Activated CD8-positive, alpha-beta memory T cell treated with anti-CD3 and anti-CD28 coated beads, Interleukin-2, amount 10 ng/mL, durations not matched to agents 7 days and 5 days (primary cell): ENCODE measurements around the gene MYO9A. TPM values are rescaled to one million over a fixed set of nuclear protein-coding genes. Genes with fewer than 3 reads are reported as not detected.

Source experiments
- ATAC-seq: fragments of 150-1000 bp; cut with Tn5 transposase; one replicate; pipeline ENCODE4 v1.10.0; 2021; ENCODE audit warnings: moderate library complexity
- CTCF ChIA-PET: fragments of 350-600 bp; sonication (Branson Sonifier 250); formaldehyde crosslinking; loops from one replicate; lab custom pipeline; 2021; ENCODE audit warnings: antibody characterized with exemption; lab: Charles Lee
- DNase-seq: peaks from one replicate; pipeline ENCODE4 v3.0.0-alpha.2; 2020
- H3K27ac Mint-ChIP-seq: one replicate; pipeline ENCODE4 v1.8.0; 2021; ENCODE audit warnings: mild to moderate bottlenecking, mixed read lengths
- H3K27me3 Mint-ChIP-seq: one replicate; pipeline ENCODE4 v1.8.0; 2021; ENCODE audit warnings: mixed read lengths
- H3K36me3 Mint-ChIP-seq: one replicate; pipeline ENCODE4 v1.8.0; 2021; ENCODE audit warnings: mild to moderate bottlenecking, mixed read lengths
- H3K4me1 Mint-ChIP-seq: one replicate; pipeline ENCODE4 v1.8.0; 2021; ENCODE audit warnings: mixed read lengths
- H3K4me3 Mint-ChIP-seq: one replicate; pipeline ENCODE4 v1.8.0; 2021; ENCODE audit warnings: mild to moderate bottlenecking, moderate library complexity, mixed read lengths
- H3K9me3 Mint-ChIP-seq: one replicate; pipeline ENCODE4 v1.8.0; 2022; ENCODE audit warnings: low read depth, mixed read lengths
- total RNA-seq, 2 experiments: library from RNA; stranded (reverse); gene quantifications; one replicate each; pipeline ENCODE4 v1.2.3, GENCODE V29; 2021

MYO9A gene
- total RNA-seq, 2 experiments from 2014 or later: 15.3 to 23.4 TPM

DNA sequence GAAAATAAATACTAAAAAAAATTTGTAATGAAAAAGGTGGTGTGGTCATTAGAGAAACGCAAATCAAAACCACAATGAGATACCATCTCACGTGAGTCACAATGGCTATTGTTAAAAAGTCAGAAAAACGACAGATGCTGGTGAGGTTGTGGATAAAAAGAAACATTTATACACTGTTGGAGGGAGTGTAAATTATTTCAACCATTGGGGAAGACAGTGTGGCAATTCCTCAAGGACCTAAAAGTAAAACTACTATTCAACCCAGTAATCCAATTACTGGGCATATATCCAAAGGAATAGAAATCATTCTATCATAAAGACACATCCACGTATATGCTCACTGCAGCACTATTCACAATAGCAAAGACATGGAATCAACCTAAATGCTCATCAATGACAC, 120.3 kb downstream of the MYO9A start:
- H3K36me3 Mint-ChIP-seq: peaks cover 17% of the 10 kb centered on the region
- H3K4me1 Mint-ChIP-seq: no peaks in the 10 kb centered on the region
- H3K9me3 Mint-ChIP-seq: no peaks in the 10 kb centered on the region
- DNase-seq: no peak
- no peak for ATAC-seq
- H3K27ac Mint-ChIP-seq: peak overlapping the region; percentile 22
- CTCF ChIA-PET: no interaction called here
- no peak overlapping the region for H3K4me3 Mint-ChIP-seq
- no peaks in the 10 kb centered on the region for H3K27me3 Mint-ChIP-seq

DNA sequence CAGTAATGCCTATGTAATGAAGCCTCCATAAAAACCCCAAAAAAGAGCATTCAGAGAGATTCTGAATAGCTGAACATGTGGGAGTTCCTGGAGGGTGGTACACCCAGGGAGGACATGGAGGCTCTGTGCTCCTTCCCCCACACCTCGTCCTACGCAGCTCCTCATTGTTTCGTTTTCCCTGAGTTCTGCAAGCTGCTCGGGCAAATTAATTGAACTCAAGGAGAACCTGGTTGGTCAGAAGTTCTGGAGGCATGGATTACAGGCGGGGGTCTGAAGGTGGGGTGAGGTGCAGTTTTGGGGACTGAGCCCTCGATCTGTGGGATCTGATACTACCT, 142.2 kb downstream of the MYO9A start:
- DNase-seq (no peak), ATAC-seq (no peak)
- H3K4me3 Mint-ChIP-seq: no peak overlapping the region
- H3K4me1 Mint-ChIP-seq: no peaks in the 10 kb centered on the region
- H3K27me3 Mint-ChIP-seq: no peaks in the 10 kb centered on the region
- CTCF ChIA-PET: no interaction called here
- H3K9me3 Mint-ChIP-seq: no peaks in the 10 kb centered on the region
- H3K27ac Mint-ChIP-seq: no peak overlapping the region
- no peaks in the 10 kb centered on the region for H3K36me3 Mint-ChIP-seq

DNA sequence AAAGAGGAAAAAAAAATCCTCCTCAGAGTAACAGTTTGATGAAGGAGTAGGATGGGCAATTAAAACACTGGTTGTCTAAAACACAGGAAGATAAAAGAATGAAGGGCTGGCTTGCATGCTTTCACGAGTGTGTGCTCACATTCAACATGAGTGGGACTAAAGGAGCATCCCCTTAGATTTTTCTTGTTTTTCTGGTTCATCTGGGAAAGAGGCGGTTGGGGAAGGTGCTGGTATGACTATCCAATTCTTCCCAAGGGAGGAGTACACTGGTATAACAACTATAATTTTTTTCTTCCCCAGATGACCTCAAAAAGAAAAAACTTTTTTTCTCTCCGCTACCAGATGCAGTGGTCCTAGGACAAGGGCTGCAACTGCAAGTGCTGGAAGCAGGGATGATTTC, 143.7 kb downstream of the MYO9A start:
- Mint-ChIP-seq H3K9me3 (no peaks in the 10 kb centered on the region), H3K36me3 (no peaks in the 10 kb centered on the region), H3K4me1 (no peaks in the 10 kb centered on the region), H3K27me3 (no peaks in the 10 kb centered on the region), H3K27ac (no peak overlapping the region), H3K4me3 (no peak overlapping the region)
- CTCF ChIA-PET: no interaction called here
- DNase-seq (no peak), ATAC-seq (no peak)

DNA sequence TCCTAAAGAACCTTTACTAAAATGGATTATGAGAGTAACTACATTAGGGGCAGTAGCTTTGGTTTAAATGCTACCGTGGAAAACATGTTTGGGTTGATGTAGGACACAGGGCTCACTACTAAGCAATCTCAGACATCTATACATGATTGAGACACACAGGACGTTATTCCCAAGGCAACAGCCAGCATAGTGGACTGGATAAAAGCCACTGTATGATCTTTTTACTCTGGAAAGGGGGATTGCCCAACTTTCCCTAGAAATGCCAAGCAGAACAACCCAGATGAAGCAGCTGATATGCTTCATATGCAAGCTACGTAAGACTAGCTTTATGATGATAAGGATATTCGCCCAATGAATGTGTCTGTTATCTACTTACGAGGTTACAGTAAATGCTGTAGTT, 144.6 kb downstream of the MYO9A start:
- no peak overlapping the region for H3K27ac Mint-ChIP-seq
- CTCF ChIA-PET: no interaction called here
- H3K27me3 Mint-ChIP-seq: no peaks in the 10 kb centered on the region
- no peaks in the 10 kb centered on the region for H3K4me1 Mint-ChIP-seq
- ATAC-seq: no peak
- no peaks in the 10 kb centered on the region for H3K9me3 Mint-ChIP-seq
- no peak overlapping the region for H3K4me3 Mint-ChIP-seq
- DNase-seq: no peak
- H3K36me3 Mint-ChIP-seq: no peaks in the 10 kb centered on the region

DNA sequence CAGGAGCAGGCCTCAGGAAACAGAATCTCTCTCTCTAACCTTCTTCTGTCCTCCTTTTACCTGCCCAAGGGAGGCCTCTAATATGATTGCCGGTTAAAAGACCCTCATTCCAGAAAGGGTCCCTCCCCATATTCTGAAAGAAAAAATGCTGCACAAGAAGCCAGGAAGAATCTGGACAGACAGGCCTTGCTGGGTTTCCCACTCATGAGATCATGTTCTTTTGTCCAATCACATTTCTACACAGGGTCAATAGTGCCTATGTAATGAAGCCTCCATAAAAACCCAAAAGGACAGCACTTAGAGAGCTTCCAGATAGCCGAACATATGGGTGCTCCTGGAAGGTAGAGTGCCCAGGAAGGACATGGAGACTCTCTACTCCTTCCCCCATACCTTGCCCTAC, 146.0 kb downstream of the MYO9A start:
- DNase-seq: no peak
- Mint-ChIP-seq H3K27me3 (no peaks in the 10 kb centered on the region), H3K4me3 (no peak overlapping the region), H3K9me3 (no peaks in the 10 kb centered on the region), H3K4me1 (no peaks in the 10 kb centered on the region), H3K27ac (no peak overlapping the region), H3K36me3 (no peaks in the 10 kb centered on the region)
- ATAC-seq: no peak
- CTCF ChIA-PET: interaction anchor here (0.9 to 1.6 kb wide), 2 partner anchors 10 to 228 kb away, joined by 3 to 4 read pairs; no protein-coding TSS in a partner anchor

DNA sequence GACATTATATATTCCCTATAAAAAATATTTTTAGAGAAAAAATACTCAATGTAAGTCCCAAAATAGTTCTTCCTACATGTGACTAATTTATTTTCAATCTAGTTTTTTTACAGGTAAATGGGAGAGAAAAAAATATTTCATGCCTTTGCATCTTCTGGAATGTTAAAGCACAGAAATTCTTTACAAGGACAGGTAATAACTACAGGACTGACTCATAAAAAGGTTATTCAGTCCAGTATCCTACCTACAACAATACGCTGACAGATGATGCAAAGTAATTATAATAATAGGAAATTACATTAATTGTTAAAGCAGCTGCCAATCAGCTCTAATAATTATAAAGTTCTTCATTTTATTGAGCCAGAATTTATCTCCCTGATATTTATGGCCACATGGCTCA, 147.5 kb downstream of the MYO9A start:
- no peak for ATAC-seq
- Mint-ChIP-seq H3K27me3 (no peaks in the 10 kb centered on the region), H3K4me3 (no peak overlapping the region), H3K4me1 (no peaks in the 10 kb centered on the region), H3K27ac (no peak overlapping the region), H3K36me3 (no peaks in the 10 kb centered on the region), H3K9me3 (no peaks in the 10 kb centered on the region)
- no peak for DNase-seq
- CTCF ChIA-PET: no interaction called here

DNA sequence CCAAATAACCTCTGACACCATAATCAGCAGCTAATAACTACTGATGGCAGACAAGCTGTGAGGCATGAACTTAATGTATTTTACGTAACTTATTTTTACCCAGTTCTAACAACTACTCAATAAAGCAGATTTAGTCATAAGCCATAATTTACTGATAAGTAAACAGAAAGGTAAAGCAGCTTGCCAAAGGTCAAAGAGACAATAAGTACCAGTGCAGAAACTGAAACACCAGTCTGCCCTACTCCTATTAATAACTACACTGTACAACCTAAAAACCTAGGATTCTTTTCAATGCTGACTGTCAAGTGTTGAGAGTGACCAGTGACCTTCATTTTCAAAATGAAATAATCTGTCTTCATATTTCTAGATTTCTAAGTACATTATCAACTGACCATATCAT, 155.4 kb downstream of the MYO9A start:
- Mint-ChIP-seq H3K9me3 (no peaks in the 10 kb centered on the region), H3K27ac (no peak overlapping the region), H3K4me1 (no peaks in the 10 kb centered on the region), H3K27me3 (no peaks in the 10 kb centered on the region), H3K4me3 (no peak overlapping the region), H3K36me3 (no peaks in the 10 kb centered on the region)
- no peak for DNase-seq
- CTCF ChIA-PET: no interaction called here
- no peak for ATAC-seq

DNA sequence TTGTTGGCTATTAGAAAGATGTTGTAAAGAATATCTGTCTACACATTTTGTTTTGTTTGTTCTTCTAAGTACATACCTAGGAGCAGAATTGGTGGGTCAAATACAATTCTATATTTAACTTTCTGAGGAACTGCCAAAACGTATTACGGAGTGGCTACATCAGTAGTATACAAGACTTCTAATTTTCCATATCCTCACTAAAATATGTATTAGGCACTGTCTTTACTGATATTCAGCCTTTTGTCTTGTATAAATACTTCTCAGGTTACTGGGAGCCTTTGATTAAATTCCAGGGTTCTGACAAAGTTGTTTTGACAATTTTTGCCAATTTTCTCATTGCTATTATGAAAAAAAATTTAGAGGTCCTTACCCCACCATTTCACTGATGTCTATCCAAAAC, 160.9 kb downstream of the MYO9A start:
- H3K27me3 Mint-ChIP-seq: no peaks in the 10 kb centered on the region
- no peaks in the 10 kb centered on the region for H3K9me3 Mint-ChIP-seq
- CTCF ChIA-PET: no interaction called here
- H3K4me3 Mint-ChIP-seq: no peak overlapping the region
- DNase-seq: no peak
- no peak overlapping the region for H3K27ac Mint-ChIP-seq
- peaks cover 3% of the 10 kb centered on the region for H3K4me1 Mint-ChIP-seq
- ATAC-seq: no peak
- no peaks in the 10 kb centered on the region for H3K36me3 Mint-ChIP-seq

DNA sequence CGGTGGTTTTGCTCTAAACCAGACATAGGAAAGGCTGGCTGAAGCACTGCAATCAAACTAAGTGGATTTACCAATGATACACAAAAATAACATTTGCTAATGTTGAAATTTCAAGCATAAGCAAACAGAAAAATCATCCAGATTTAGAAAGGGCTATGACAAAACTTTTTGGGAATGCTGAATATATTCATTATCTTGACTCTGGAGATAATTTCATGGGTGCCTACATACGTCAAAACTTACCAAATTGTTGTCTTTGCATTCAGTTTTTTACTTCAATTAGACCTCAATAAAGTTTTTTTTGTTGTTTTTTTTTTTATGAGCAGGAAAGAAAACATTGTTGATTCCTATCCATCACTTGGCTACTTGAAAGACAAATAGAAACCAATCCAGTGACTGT, 166.8 kb downstream of the MYO9A start:
- H3K36me3 Mint-ChIP-seq: peaks cover 2% of the 10 kb centered on the region
- H3K4me1 Mint-ChIP-seq: peaks cover 3% of the 10 kb centered on the region
- CTCF ChIA-PET: no interaction called here
- no peaks in the 10 kb centered on the region for H3K27me3 Mint-ChIP-seq
- no peaks in the 10 kb centered on the region for H3K9me3 Mint-ChIP-seq
- no peak for DNase-seq
- no peak overlapping the region for H3K27ac Mint-ChIP-seq
- no peak overlapping the region for H3K4me3 Mint-ChIP-seq
- ATAC-seq: no peak

DNA sequence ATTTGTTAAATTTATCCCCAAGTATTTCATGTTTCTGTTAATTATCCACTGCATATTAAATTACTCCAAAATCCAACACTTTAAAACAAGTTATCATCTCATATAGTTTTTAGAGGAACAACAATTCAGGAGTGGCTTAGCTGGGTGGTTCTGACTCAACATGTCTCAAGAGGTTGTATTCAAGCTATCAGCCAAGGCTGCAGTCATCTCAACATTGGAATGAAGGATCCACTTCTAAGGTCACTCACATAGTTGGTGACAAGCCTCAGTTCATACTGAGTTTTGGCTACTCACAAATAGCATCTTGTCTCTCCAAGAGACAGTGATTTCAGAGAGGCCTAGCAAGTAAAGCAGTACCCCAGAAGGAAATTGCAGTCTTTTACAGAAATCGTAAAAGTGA, 172.9 kb downstream of the MYO9A start:
- H3K27ac Mint-ChIP-seq: no peak overlapping the region
- H3K9me3 Mint-ChIP-seq: no peaks in the 10 kb centered on the region
- DNase-seq (no peak), ATAC-seq (no peak)
- H3K4me3 Mint-ChIP-seq: no peak overlapping the region
- no peaks in the 10 kb centered on the region for H3K27me3 Mint-ChIP-seq
- peaks cover 2% of the 10 kb centered on the region for H3K4me1 Mint-ChIP-seq
- CTCF ChIA-PET: no interaction called here
- no peaks in the 10 kb centered on the region for H3K36me3 Mint-ChIP-seq

DNA sequence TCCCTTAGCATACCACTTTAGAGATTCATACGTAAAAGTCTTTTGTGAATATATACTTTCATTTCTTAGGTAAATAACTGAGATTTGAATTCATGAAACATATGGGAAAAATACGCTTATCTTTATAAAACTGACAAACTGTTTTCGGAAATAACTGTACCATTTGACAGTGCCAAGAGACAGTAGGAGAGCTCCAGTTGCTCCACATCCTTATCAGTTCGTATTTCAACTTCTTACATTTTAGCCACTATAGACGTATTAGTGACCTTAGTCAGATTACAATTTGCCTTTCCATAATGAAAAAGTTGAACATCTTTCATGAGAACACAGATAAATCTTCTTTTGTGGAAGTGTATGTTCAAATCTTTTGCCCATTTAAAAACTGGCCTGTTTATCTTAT, 174.1 kb downstream of the MYO9A start:
- Mint-ChIP-seq H3K36me3 (no peaks in the 10 kb centered on the region), H3K27me3 (no peaks in the 10 kb centered on the region), H3K27ac (no peak overlapping the region), H3K4me3 (no peak overlapping the region), H3K9me3 (no peaks in the 10 kb centered on the region), H3K4me1 (peaks cover 2% of the 10 kb centered on the region)
- ATAC-seq (no peak), DNase-seq (no peak)
- CTCF ChIA-PET: no interaction called here

DNA sequence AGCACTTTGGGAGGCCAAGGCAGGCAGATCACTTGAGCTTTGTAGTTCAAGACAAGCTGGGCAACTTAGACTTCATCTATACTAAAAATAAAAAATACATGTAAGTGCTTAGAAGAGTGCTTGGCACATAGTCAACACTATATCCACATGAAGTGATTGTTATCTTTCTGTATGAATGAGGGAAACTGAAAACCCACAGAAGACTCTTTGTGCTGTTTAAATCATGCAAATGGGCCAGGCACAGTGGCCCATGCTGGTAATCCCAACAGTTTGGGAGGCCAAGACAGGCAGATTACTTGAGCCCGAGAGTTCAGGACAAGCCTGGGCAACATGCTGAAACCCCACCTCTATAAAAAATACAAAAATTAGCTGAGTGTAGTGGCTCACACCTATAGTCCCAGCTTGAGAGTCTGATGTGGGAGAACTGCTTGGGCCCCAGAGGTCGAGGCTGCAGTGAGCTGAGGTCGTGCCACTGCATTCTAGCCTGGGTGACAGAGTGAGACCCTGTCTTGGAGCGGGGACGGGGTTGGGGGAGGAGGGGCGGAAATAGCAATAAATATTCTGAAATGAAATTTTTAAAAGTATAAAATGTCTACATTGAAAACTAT, 177.9 kb downstream of the MYO9A start:
- H3K4me3 Mint-ChIP-seq: no peak overlapping the region
- no peaks in the 10 kb centered on the region for H3K27me3 Mint-ChIP-seq
- DNase-seq: no peak
- no peak overlapping the region for H3K27ac Mint-ChIP-seq
- H3K36me3 Mint-ChIP-seq: peaks cover 3% of the 10 kb centered on the region
- no peak for ATAC-seq
- no peaks in the 10 kb centered on the region for H3K9me3 Mint-ChIP-seq
- CTCF ChIA-PET: no interaction called here
- peaks cover 2% of the 10 kb centered on the region for H3K4me1 Mint-ChIP-seq

DNA sequence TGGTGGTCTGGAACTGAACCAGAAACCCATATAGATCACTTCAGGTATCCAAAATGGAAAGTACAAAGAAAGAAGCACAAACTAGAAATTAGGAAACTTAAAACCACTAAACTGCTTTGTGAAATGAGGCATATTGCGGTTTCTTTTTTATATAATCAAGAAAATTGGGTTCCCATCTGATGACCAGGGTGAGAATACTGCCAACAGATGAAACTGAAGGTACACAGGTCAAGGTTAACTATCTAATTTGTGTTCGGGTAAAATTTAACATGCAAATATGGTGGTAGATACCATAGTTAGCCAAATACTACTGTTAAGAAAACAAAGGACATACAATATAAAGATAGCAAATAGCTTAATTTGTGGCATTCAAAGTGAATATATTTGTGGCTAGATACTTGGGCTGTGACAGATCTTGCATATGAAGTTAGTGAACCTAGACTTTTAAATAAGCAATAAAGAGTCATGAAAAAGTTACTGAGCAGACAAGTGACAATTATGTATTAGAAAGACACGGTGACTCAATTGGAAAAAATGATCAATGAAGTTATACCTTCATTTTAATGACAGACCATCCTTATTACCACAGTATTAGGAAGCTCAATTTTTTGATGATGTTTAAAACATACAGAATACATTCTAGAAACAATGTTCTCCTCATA, 180.2 kb downstream of the MYO9A start:
- CTCF ChIA-PET: interaction anchor here (0.6 kb wide), 1 partner anchor 137 kb away, joined by 4 read pairs; no protein-coding TSS in a partner anchor
- Mint-ChIP-seq H3K4me1 (peaks cover 2% of the 10 kb centered on the region), H3K36me3 (peaks cover 8% of the 10 kb centered on the region), H3K27me3 (no peaks in the 10 kb centered on the region), H3K4me3 (no peak overlapping the region), H3K9me3 (no peaks in the 10 kb centered on the region), H3K27ac (no peak overlapping the region)
- no peak for ATAC-seq
- no peak for DNase-seq

DNA sequence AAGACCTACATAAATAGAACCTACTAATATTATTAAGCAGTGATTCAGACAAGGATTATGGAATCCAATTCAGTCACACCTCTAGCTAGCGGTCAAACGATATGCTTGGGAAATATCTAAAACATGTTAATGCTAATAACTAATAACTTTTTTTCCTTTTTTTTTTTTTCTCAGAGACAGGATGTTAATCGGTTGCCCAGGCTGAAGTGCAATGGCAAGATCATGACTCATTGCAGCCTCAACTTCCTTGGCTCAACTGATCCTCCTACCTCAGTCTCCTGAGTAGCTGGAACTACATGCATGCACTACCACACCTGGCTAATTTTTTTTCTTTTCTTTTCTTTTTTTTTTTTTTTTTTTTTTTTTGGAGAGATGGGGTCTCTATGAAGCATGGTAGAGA, 183.5 kb downstream of the MYO9A start:
- H3K27ac Mint-ChIP-seq: no peak overlapping the region
- ATAC-seq: no peak
- CTCF ChIA-PET: no interaction called here
- H3K9me3 Mint-ChIP-seq: peaks cover 3% of the 10 kb centered on the region
- no peaks in the 10 kb centered on the region for H3K4me1 Mint-ChIP-seq
- no peaks in the 10 kb centered on the region for H3K27me3 Mint-ChIP-seq
- H3K4me3 Mint-ChIP-seq: no peak overlapping the region
- no peak for DNase-seq
- H3K36me3 Mint-ChIP-seq: peaks cover 20% of the 10 kb centered on the region
